ENCODE measurements around the gene GNG4. TPM values are rescaled to one million over a fixed set of nuclear protein-coding genes. Genes with fewer than 3 reads are reported as not detected.
A peak's percentile ranks its signal among the peaks of the same experiment; 100 is the strongest.

GNG4 gene
- total and polyA plus RNA-seq, 11 donors = 0.06 to 0.07 TPM; not detected in 9

DNA sequence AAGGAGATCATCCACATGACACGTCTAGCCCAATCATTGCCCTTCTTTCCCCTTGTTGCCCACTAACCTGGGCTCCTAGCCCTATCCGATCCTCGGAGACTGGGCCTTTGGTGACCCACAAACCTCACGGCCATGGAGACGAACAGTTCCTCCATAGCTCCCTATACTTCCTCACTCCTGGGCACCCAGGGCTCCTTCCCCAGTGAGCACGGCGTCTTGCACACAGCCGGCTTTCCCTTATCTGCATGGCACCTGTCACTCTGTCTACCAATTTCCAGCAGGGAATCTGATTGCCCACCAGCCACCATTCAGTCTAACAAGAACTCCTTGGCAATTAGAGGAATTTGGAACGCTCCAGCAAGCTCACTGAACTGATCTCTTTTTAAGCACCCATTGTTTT is 3.1 kb downstream of the GNG4 start:
- peaks cover 7 to 37% (median 20%) of the 10 kb centered on the region in 12 donors for H3K4me1 ChIP-seq
- no peaks in the 10 kb centered on the region for H3K9me3 ChIP-seq
- 74 to 84% (median 80%) methylated on average over 9 of the region's 9 CpGs for WGBS, 4 donors
- no peak for ATAC-seq
- intact Hi-C loops (cut with DNase I) = no loop called here
- DNase-seq = no peak
- H3K4me3 ChIP-seq = no peak overlapping the region
- TF ChIP-seq, protein P1, sequence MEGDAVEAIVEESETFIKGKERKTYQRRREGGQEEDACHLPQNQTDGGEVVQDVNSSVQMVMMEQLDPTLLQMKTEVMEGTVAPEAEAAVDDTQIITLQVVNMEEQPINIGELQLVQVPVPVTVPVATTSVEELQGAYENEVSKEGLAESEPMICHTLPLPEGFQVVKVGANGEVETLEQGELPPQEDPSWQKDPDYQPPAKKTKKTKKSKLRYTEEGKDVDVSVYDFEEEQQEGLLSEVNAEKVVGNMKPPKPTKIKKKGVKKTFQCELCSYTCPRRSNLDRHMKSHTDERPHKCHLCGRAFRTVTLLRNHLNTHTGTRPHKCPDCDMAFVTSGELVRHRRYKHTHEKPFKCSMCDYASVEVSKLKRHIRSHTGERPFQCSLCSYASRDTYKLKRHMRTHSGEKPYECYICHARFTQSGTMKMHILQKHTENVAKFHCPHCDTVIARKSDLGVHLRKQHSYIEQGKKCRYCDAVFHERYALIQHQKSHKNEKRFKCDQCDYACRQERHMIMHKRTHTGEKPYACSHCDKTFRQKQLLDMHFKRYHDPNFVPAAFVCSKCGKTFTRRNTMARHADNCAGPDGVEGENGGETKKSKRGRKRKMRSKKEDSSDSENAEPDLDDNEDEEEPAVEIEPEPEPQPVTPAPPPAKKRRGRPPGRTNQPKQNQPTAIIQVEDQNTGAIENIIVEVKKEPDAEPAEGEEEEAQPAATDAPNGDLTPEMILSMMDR (IDR thresholded peaks at IDR 0.05) = no peak
- TF ChIP-seq POLR2A (IDR thresholded peaks at IDR 0.05) = no peak
- H3K36me3 ChIP-seq = no peaks in the 10 kb centered on the region
- peaks cover 24 to 81% (median 51%) of the 10 kb centered on the region in 9 donors for H3K27me3 ChIP-seq
- no peak overlapping the region for H3K27ac ChIP-seq

DNA sequence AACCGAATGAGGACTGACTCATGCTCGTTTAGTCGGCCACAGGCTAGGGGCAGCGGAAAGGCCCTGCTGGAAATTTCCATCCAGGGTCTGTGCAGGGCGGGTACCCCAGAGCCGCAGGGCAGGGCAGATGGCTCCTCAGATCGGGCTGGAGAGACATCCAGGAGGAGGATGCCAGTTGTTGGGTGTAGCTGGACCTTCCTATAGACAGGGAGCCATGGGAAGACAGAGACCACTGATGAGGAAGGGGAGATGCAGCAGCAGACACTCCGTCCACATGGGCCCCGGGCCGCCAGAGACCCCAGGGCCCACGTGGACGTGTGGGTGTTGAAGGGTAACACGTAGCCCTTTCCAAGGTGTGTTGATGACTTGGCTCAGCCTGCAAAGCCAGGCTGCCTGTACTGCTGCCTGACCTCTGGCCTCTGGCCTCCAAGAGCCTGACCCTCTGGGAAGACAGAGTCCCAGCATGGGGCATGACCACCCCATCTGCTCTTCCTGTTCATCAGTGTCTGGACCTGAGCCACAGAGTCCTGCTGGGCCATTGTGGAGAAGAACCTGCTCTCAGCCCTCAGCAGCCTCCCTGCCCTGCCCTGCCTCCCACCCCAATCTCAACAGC is 4.8 kb downstream of the GNG4 start:
- 87 to 93% (median 89%) methylated on average over 13 of the region's 13 CpGs for WGBS, 4 donors
- intact Hi-C loops (cut with DNase I) = no loop called here

DNA sequence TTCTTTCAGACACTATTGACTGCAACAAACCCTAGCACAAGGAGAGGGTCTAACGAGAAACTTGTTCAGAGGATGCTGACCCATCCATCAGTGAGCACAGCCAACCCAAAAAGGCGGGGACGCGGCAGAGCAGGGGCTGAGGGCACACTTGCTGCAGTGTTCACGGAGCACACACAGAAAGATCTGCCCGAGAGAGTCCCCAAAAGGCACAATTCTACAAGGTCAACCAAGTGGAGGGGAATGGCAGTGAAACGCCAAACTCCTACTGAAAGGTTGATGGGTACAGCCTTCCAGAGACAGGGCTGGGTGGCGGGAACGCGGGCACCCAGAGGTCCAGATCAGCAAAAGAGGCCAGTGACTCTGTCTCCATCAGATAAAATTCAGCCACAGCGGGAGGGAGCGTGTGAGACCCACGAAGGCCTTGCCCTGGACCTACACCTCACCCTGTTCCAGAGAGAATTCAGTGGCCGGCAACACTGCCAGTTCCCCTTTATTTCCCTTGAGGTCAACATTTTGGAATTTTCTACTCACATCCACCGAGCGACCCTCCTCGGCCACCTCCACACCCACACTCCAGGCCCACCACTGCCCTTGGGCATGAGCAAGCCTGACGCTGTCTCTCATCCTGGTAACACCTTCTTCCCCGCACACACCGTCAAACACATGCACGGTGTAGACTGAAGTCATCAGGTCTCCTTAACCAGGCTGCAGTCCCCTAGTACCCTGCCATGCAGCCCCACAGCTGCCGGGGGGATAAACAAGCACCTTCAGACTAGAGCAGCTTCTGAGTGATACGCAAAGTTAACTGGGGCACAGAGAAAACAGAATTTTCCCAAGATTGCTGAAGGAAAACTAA is 5.5 kb downstream of the GNG4 start:
- Histone ChIP-seq H3K27me3 (peaks cover 8 to 74% (median 38%) of the 10 kb centered on the region in 9 donors), H3K4me1 (peaks cover under 1 to 26% (median 7%) of the 10 kb centered on the region in 12 donors), H3K36me3 (no peaks in the 10 kb centered on the region), H3K4me3 (no peak overlapping the region), H3K9me3 (no peaks in the 10 kb centered on the region), H3K27ac (no peak overlapping the region)
- intact Hi-C loops (cut with DNase I) = no loop called here
- DNase-seq (no peak), ATAC-seq (peak in 1 of 4 donors; percentile 10)
- WGBS, 4 donors = 86 to 90% (median 89%) methylated on average over 23 of the region's 23 CpGs
- TF ChIP-seq, protein P1 (IDR thresholded peaks at IDR 0.05) = no peak
- TF ChIP-seq POLR2A (IDR thresholded peaks at IDR 0.05) = no peak

More for the DNA sequence above, 4.8 kb downstream of the GNG4 start:
- H3K9me3 ChIP-seq = no peaks in the 10 kb centered on the region
- no peak overlapping the region for H3K27ac ChIP-seq
- no peak overlapping the region for H3K4me3 ChIP-seq
- no peaks in the 10 kb centered on the region for H3K36me3 ChIP-seq
- peaks cover 16 to 78% (median 38%) of the 10 kb centered on the region in 9 donors for H3K27me3 ChIP-seq
- DNase-seq = no peak
- no peak for TF ChIP-seq POLR2A (IDR thresholded peaks at IDR 0.05)
- TF ChIP-seq, protein P1 (IDR thresholded peaks at IDR 0.05) = no peak
- H3K4me1 ChIP-seq = peaks cover 5 to 30% (median 11%) of the 10 kb centered on the region in 12 donors
- no peak for ATAC-seq

DNA sequence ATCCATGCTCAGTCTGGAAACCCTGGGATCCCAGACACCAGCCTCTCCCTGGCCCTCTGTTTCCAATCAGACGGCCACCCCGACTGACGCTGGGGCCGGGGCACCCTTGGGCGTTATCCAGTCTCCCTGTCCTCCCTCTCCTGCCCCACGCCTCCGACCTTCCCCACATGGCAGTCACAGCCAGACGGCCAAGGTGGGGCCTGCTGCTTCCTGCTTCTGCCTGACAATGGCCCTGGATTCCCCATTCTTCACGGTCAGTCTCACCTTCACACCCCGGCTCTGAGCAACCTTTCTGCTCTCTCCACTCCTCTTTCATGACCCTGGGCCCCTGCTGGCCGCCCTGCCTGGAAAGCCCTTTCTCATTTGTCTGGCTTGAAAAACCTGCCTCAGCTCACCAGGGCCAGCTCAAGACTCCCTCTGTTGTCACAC is 6.6 kb downstream of the GNG4 start:
- Histone ChIP-seq H3K27ac (no peak overlapping the region), H3K36me3 (no peaks in the 10 kb centered on the region), H3K9me3 (no peaks in the 10 kb centered on the region), H3K4me3 (no peak overlapping the region), H3K4me1 (peaks cover 0 to 17% (median 0%) of the 10 kb centered on the region in 12 donors), H3K27me3 (peaks cover 3 to 64% (median 28%) of the 10 kb centered on the region in 9 donors)
- WGBS, 4 donors = 33 to 52% (median 44%) methylated on average over 11 of the region's 11 CpGs
- no peak for TF ChIP-seq POLR2A (IDR thresholded peaks at IDR 0.05)
- TF ChIP-seq, protein P1 (IDR thresholded peaks at IDR 0.05) = no peak
- intact Hi-C loops (cut with DNase I) = no loop called here
- ATAC-seq (no peak), DNase-seq (no peak)

Data from heart left ventricle (tissue), 16 donors.